ENCODE data around the gene ZNF503. TPM values are rescaled to one million over a fixed set of nuclear protein-coding genes. Genes with fewer than 3 reads are reported as not detected.

ZNF503 gene
- total RNA-seq, 1 donor from 2014 or later = 38.5 TPM

- no peaks in the 10 kb centered on the region for H3K36me3 Mint-ChIP-seq (ENCODE audit: unreplicated experiment)
- H3K9me3 Mint-ChIP-seq (ENCODE audit: unreplicated experiment) = peaks cover 12% of the 10 kb centered on the region
- no peak overlapping the region for H3K4me3 Mint-ChIP-seq (ENCODE audit: unreplicated experiment)
- no peaks in the 10 kb centered on the region for H3K4me1 Mint-ChIP-seq (ENCODE audit: unreplicated experiment)
- TF ChIP-seq CTCF (IDR thresholded peaks at IDR 0.05) = no peak
- no peak for DNase-seq (ENCODE audit: extremely low spot score, unreplicated experiment)
- H3K27me3 Mint-ChIP-seq (ENCODE audit: unreplicated experiment) = peaks cover 31% of the 10 kb centered on the region
- H3K27ac Mint-ChIP-seq (ENCODE audit: unreplicated experiment) = no peak overlapping the region
Observed at GRCh38 chr10:75386128-75386527, 15.4 kb downstream of the ZNF503 start.

GRCh38 chr10:75379817-75380216 is 21.7 kb downstream of the ZNF503 start:
- no peak overlapping the region for H3K27ac Mint-ChIP-seq (ENCODE audit: unreplicated experiment)
- H3K36me3 Mint-ChIP-seq (ENCODE audit: unreplicated experiment) = no peaks in the 10 kb centered on the region
- H3K4me1 Mint-ChIP-seq (ENCODE audit: unreplicated experiment) = no peaks in the 10 kb centered on the region
- no peak for TF ChIP-seq CTCF (IDR thresholded peaks at IDR 0.05)
- DNase-seq (ENCODE audit: extremely low spot score, unreplicated experiment) = no peak
- H3K27me3 Mint-ChIP-seq (ENCODE audit: unreplicated experiment) = peaks cover 17% of the 10 kb centered on the region
- H3K4me3 Mint-ChIP-seq (ENCODE audit: unreplicated experiment) = no peak overlapping the region
- no peaks in the 10 kb centered on the region for H3K9me3 Mint-ChIP-seq (ENCODE audit: unreplicated experiment)

GRCh38 chr10:75379212-75379724 is 22.3 kb downstream of the ZNF503 start:
- Mint-ChIP-seq H3K4me3 (ENCODE audit: unreplicated experiment) (no peak overlapping the region), H3K27ac (ENCODE audit: unreplicated experiment) (no peak overlapping the region), H3K27me3 (ENCODE audit: unreplicated experiment) (peaks cover 20% of the 10 kb centered on the region), H3K9me3 (ENCODE audit: unreplicated experiment) (no peaks in the 10 kb centered on the region), H3K36me3 (ENCODE audit: unreplicated experiment) (no peaks in the 10 kb centered on the region), H3K4me1 (ENCODE audit: unreplicated experiment) (no peaks in the 10 kb centered on the region)
- no peak for TF ChIP-seq CTCF (IDR thresholded peaks at IDR 0.05)
- DNase-seq (ENCODE audit: extremely low spot score, unreplicated experiment) = no peak

GRCh38 chr10:75378379-75378778 is 23.2 kb downstream of the ZNF503 start:
- no peak for TF ChIP-seq CTCF (IDR thresholded peaks at IDR 0.05)
- Mint-ChIP-seq H3K4me1 (ENCODE audit: unreplicated experiment) (no peaks in the 10 kb centered on the region), H3K4me3 (ENCODE audit: unreplicated experiment) (no peak overlapping the region), H3K36me3 (ENCODE audit: unreplicated experiment) (no peaks in the 10 kb centered on the region), H3K27ac (ENCODE audit: unreplicated experiment) (no peak overlapping the region), H3K27me3 (ENCODE audit: unreplicated experiment) (peaks cover 19% of the 10 kb centered on the region), H3K9me3 (ENCODE audit: unreplicated experiment) (no peaks in the 10 kb centered on the region)
- no peak for DNase-seq (ENCODE audit: extremely low spot score, unreplicated experiment)

GRCh38 chr10:75377869-75378268 is 23.7 kb downstream of the ZNF503 start:
- no peak for TF ChIP-seq CTCF (IDR thresholded peaks at IDR 0.05)
- DNase-seq (ENCODE audit: extremely low spot score, unreplicated experiment) = no peak
- no peaks in the 10 kb centered on the region for H3K4me1 Mint-ChIP-seq (ENCODE audit: unreplicated experiment)
- H3K36me3 Mint-ChIP-seq (ENCODE audit: unreplicated experiment) = no peaks in the 10 kb centered on the region
- no peak overlapping the region for H3K4me3 Mint-ChIP-seq (ENCODE audit: unreplicated experiment)
- no peaks in the 10 kb centered on the region for H3K9me3 Mint-ChIP-seq (ENCODE audit: unreplicated experiment)
- no peak overlapping the region for H3K27ac Mint-ChIP-seq (ENCODE audit: unreplicated experiment)
- H3K27me3 Mint-ChIP-seq (ENCODE audit: unreplicated experiment) = peaks cover 16% of the 10 kb centered on the region
